ENCODE results near the gene ZFX. TPM values are rescaled to one million over a fixed set of nuclear protein-coding genes. Genes with fewer than 3 reads are reported as not detected.

ZFX gene
- total and polyA plus RNA-seq, 7 experiments from 2014 or later = 38.1 to 68.2 (median 58.1) TPM

DNA sequence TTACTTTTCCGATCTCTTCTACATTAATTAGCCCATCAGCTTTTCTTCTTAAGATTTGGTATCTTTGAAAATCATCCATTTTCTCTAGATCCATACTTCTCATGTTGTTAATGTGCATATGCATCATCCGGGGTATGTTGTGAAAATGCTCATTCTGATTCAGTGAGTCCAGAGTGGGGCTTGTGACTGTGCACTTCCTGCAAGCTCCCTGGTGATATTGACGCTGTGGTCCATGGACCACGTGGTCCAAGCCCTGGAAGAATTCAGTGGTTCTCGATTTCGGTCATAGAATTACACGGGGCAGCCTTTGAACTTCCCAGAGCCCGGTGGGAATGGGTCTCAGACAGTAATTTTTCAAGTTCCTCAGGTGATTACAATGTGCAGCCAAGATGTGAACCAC, 69.8 kb downstream of the ZFX start:
- no peaks in the 10 kb centered on the region for H3K4me1 ChIP-seq (ENCODE audit: control insufficient read depth in 2 of 2, insufficient read depth in 2 of 2, low read length in 2 of 2)
- ATAC-seq (no peak), DNase-seq (no peak)
- POLR2A ChIA-PET = no interaction called here
- Mint-ChIP-seq H3K4me3 (no peak overlapping the region), H3K27ac (no peak overlapping the region), H3K36me3 (peaks cover 0 to 5% (median 0%) of the 10 kb centered on the region in 5 donors), H3K27me3 (no peaks in the 10 kb centered on the region), H3K9me3 (peaks cover 0 to 2% (median 0%) of the 10 kb centered on the region in 11 donors), H3K4me1 (peaks cover 0 to 12% (median 6%) of the 10 kb centered on the region in 7 donors)
- H3K9me3 ChIP-seq (ENCODE audit: control insufficient read depth in 2 of 3, low read length in 3 of 3) = no peaks in the 10 kb centered on the region
- intact Hi-C loops (cut with micrococcal nuclease) = no loop called here
- H3K27me3 ChIP-seq (ENCODE audit: control insufficient read depth in 2 of 2, insufficient read depth in 2 of 2, low read length in 2 of 2) = no peaks in the 10 kb centered on the region
- H3K36me3 ChIP-seq (ENCODE audit: control insufficient read depth in 2 of 3, insufficient read depth in 3 of 3, low read length in 3 of 3) = no peaks in the 10 kb centered on the region
- no peak overlapping the region for H3K4me3 ChIP-seq (ENCODE audit: low read length)
- no peak overlapping the region for H3K27ac ChIP-seq (ENCODE audit: low read depth, low read length)
- CTCF ChIA-PET = no interaction called here

DNA sequence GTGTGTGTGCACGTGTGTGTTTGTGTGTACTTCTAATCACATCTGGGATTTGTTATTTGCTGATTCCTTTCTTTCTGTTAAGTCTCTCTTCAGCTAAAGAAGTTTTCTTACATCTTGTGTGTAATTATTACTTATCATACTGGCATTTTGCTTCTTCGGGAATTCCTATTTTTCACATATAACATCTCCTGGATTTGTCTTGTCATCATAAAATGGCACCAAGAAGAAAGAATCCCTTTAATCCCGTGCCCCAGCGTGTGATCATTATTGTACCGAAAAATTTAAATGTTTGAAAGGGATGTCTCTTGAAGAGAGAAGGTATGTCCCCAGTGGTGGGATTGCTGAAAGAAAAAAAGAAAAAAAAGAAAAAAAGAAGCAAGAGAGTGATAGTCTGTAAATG, 72.3 kb downstream of the ZFX start:
- H3K4me1 Mint-ChIP-seq = peaks cover 0 to 4% (median 0%) of the 10 kb centered on the region in 7 donors
- ATAC-seq = no peak

DNA sequence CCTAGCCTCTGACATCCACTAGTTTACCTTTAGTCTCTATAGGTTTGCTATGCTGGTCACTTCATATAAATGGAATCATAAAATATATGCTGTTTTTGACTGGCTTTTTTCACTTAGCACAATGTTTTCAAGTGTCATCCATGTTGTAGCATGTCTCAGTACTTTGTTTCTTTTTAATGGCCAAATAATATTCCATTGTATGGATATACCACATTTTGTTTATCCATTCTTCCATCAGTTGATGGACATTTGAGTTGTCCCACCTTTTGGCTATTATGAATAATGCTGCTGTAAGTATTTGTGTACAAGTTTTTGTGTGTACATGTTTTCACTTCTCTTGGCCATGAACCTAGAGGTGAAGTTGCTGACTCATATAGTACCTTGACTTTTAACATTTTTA, 75.7 kb downstream of the ZFX start:
- Mint-ChIP-seq H3K27ac (no peak overlapping the region), H3K9me3 (peaks cover 0 to 7% (median 4%) of the 10 kb centered on the region in 11 donors), H3K36me3 (peaks cover 0 to 16% (median 6%) of the 10 kb centered on the region in 5 donors), H3K27me3 (peaks cover 0 to 3% (median 0%) of the 10 kb centered on the region in 5 donors), H3K4me3 (no peak overlapping the region), H3K4me1 (no peaks in the 10 kb centered on the region)
- no peak for DNase-seq
- Histone ChIP-seq H3K4me1 (ENCODE audit: control insufficient read depth in 2 of 2, insufficient read depth in 2 of 2, low read length in 2 of 2) (no peaks in the 10 kb centered on the region), H3K4me3 (ENCODE audit: low read length) (no peak overlapping the region), H3K9me3 (ENCODE audit: control insufficient read depth in 2 of 3, low read length in 3 of 3) (no peaks in the 10 kb centered on the region), H3K36me3 (ENCODE audit: control insufficient read depth in 2 of 3, insufficient read depth in 3 of 3, low read length in 3 of 3) (no peaks in the 10 kb centered on the region), H3K27me3 (ENCODE audit: control insufficient read depth in 2 of 2, insufficient read depth in 2 of 2, low read length in 2 of 2) (no peaks in the 10 kb centered on the region), H3K27ac (ENCODE audit: low read depth, low read length) (no peak overlapping the region)
- ChIA-PET POLR2A (no interaction called here), CTCF (no interaction called here)
- no peak for ATAC-seq
- intact Hi-C loops (cut with micrococcal nuclease) = no loop called here

More for the DNA sequence above, 72.3 kb downstream of the ZFX start:
- H3K4me3 Mint-ChIP-seq = no peak overlapping the region
- ChIA-PET CTCF (no interaction called here), POLR2A (no interaction called here)
- no peak for DNase-seq
- peaks cover 0 to 15% (median 6%) of the 10 kb centered on the region in 5 donors for H3K36me3 Mint-ChIP-seq
- H3K9me3 ChIP-seq (ENCODE audit: control insufficient read depth in 2 of 3, low read length in 3 of 3) = no peaks in the 10 kb centered on the region
- no peaks in the 10 kb centered on the region for H3K4me1 ChIP-seq (ENCODE audit: control insufficient read depth in 2 of 2, insufficient read depth in 2 of 2, low read length in 2 of 2)
- no peak overlapping the region for H3K4me3 ChIP-seq (ENCODE audit: low read length)
- intact Hi-C loops (cut with micrococcal nuclease) = no loop called here
- no peaks in the 10 kb centered on the region for H3K36me3 ChIP-seq (ENCODE audit: control insufficient read depth in 2 of 3, insufficient read depth in 3 of 3, low read length in 3 of 3)
- H3K9me3 Mint-ChIP-seq = peaks cover 0 to 7% (median 4%) of the 10 kb centered on the region in 11 donors
- no peaks in the 10 kb centered on the region for H3K27me3 ChIP-seq (ENCODE audit: control insufficient read depth in 2 of 2, insufficient read depth in 2 of 2, low read length in 2 of 2)
- H3K27me3 Mint-ChIP-seq = no peaks in the 10 kb centered on the region
- peak overlapping the region in 1 of 9 donors; percentile 42 for H3K27ac Mint-ChIP-seq
- H3K27ac ChIP-seq (ENCODE audit: low read depth, low read length) = no peak overlapping the region

DNA sequence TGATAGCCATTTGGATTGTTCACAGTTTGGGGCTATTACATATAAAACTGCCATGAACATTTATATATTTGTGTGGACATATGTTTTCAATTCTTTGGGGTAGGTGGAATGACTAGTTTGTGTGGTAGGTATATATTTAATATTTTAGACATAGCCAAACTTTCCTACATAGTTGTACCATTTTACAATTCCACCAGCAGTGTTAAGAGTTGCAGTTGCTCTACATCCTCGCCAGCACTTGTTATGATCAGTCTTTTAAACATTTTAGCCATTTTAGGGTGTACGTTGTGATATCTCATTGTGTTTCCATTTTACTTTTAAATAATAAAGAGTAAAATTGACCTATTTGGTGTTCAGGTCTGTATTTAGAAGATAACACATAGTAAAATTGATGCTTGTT, 76.6 kb downstream of the ZFX start:
- Mint-ChIP-seq H3K4me1 (no peaks in the 10 kb centered on the region), H3K4me3 (no peak overlapping the region), H3K27ac (no peak overlapping the region), H3K27me3 (peaks cover 0 to 6% (median 0%) of the 10 kb centered on the region in 5 donors), H3K36me3 (peaks cover 0 to 16% (median 6%) of the 10 kb centered on the region in 5 donors), H3K9me3 (peaks cover 0 to 7% (median 4%) of the 10 kb centered on the region in 11 donors)
- Histone ChIP-seq H3K27ac (ENCODE audit: low read depth, low read length) (no peak overlapping the region), H3K4me1 (ENCODE audit: control insufficient read depth in 2 of 2, insufficient read depth in 2 of 2, low read length in 2 of 2) (no peaks in the 10 kb centered on the region), H3K36me3 (ENCODE audit: control insufficient read depth in 2 of 3, insufficient read depth in 3 of 3, low read length in 3 of 3) (no peaks in the 10 kb centered on the region), H3K9me3 (ENCODE audit: control insufficient read depth in 2 of 3, low read length in 3 of 3) (no peaks in the 10 kb centered on the region), H3K27me3 (ENCODE audit: control insufficient read depth in 2 of 2, insufficient read depth in 2 of 2, low read length in 2 of 2) (no peaks in the 10 kb centered on the region), H3K4me3 (ENCODE audit: low read length) (no peak overlapping the region)
- ATAC-seq (no peak), DNase-seq (no peak)
- POLR2A ChIA-PET = interaction anchor here (0.6 kb wide), 1 partner anchor 319 kb away, joined by 3 read pairs; no protein-coding TSS in a partner anchor
- intact Hi-C loops (cut with micrococcal nuclease) = no loop called here
- CTCF ChIA-PET = no interaction called here

DNA sequence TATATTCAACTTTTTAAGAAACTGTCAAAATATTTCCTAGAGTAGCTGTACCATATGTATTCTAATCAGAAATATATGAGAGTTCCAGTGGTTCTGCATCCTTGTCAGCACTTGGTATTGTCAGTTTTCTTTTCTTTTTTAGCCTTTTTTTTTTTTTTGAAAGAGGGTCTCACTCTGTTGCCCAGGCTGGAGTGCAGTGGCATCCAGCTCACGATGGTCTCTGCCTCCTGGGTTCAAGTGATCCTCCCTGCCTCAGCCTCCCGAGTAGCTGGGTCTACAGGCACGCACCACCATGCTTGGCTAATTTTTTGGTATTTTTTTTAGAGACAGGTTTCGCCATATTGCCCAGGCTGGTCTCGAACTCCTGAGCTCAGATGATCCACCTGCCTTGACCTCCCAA, 79.1 kb downstream of the ZFX start:
- CTCF ChIA-PET = interaction anchor here (0.6 kb wide), 1 partner anchor 67 kb away, joined by 4 read pairs; no protein-coding TSS in a partner anchor
- H3K9me3 Mint-ChIP-seq = peaks cover 0 to 7% (median 2%) of the 10 kb centered on the region in 11 donors
- Histone ChIP-seq H3K27ac (ENCODE audit: low read depth, low read length) (no peak overlapping the region), H3K4me1 (ENCODE audit: control insufficient read depth in 2 of 2, insufficient read depth in 2 of 2, low read length in 2 of 2) (no peaks in the 10 kb centered on the region), H3K4me3 (ENCODE audit: low read length) (no peak overlapping the region), H3K36me3 (ENCODE audit: control insufficient read depth in 2 of 3, insufficient read depth in 3 of 3, low read length in 3 of 3) (no peaks in the 10 kb centered on the region), H3K9me3 (ENCODE audit: control insufficient read depth in 2 of 3, low read length in 3 of 3) (no peaks in the 10 kb centered on the region), H3K27me3 (ENCODE audit: control insufficient read depth in 2 of 2, insufficient read depth in 2 of 2, low read length in 2 of 2) (no peaks in the 10 kb centered on the region)
- no peaks in the 10 kb centered on the region for H3K4me1 Mint-ChIP-seq
- intact Hi-C loops (cut with micrococcal nuclease) = no loop called here
- no peak for DNase-seq
- H3K27ac Mint-ChIP-seq = no peak overlapping the region
- H3K36me3 Mint-ChIP-seq = peaks cover 0 to 16% (median 4%) of the 10 kb centered on the region in 5 donors
- POLR2A ChIA-PET = no interaction called here
- H3K4me3 Mint-ChIP-seq = no peak overlapping the region
- no peak for ATAC-seq
- H3K27me3 Mint-ChIP-seq = peaks cover 0 to 6% (median 0%) of the 10 kb centered on the region in 5 donors

DNA sequence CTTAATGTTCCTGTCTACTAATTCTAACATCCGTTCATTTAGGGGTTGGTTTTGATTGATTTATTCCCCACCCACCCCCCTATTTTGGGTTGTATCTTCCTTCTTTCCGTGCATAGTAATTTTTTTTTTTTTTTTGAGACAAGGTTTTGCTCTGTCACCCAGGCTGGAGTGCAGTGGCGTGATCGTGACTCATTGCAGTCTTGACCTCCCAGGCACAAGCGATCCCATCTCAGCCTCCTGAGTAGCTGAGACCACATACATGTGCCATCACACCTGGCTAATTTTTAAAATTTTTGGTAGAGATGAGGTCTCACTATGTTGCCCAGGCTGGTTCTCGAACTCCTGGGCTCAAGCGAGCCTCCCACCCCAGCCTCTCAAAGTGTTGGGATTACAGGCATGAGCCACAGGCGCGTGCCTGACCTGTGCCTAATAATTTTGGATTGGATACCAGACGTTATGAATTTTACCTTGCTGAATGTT, 79.9 kb downstream of the ZFX start:
- intact Hi-C loops (cut with micrococcal nuclease) = no loop called here
- ChIA-PET POLR2A (no interaction called here), CTCF (no interaction called here)
- H3K4me3 Mint-ChIP-seq = no peak overlapping the region
- no peaks in the 10 kb centered on the region for H3K4me1 ChIP-seq (ENCODE audit: control insufficient read depth in 2 of 2, insufficient read depth in 2 of 2, low read length in 2 of 2)
- no peaks in the 10 kb centered on the region for H3K4me1 Mint-ChIP-seq
- H3K36me3 Mint-ChIP-seq = peaks cover 0 to 16% (median 4%) of the 10 kb centered on the region in 5 donors
- no peaks in the 10 kb centered on the region for H3K27me3 ChIP-seq (ENCODE audit: control insufficient read depth in 2 of 2, insufficient read depth in 2 of 2, low read length in 2 of 2)
- H3K4me3 ChIP-seq (ENCODE audit: low read length) = no peak overlapping the region
- no peaks in the 10 kb centered on the region for H3K36me3 ChIP-seq (ENCODE audit: control insufficient read depth in 2 of 3, insufficient read depth in 3 of 3, low read length in 3 of 3)
- peaks cover 0 to 6% (median 0%) of the 10 kb centered on the region in 5 donors for H3K27me3 Mint-ChIP-seq
- no peak overlapping the region for H3K27ac Mint-ChIP-seq
- ATAC-seq (no peak), DNase-seq (no peak)
- H3K27ac ChIP-seq (ENCODE audit: low read depth, low read length) = no peak overlapping the region
- H3K9me3 ChIP-seq (ENCODE audit: control insufficient read depth in 2 of 3, low read length in 3 of 3) = no peaks in the 10 kb centered on the region
- peaks cover 0 to 7% (median 2%) of the 10 kb centered on the region in 11 donors for H3K9me3 Mint-ChIP-seq

DNA sequence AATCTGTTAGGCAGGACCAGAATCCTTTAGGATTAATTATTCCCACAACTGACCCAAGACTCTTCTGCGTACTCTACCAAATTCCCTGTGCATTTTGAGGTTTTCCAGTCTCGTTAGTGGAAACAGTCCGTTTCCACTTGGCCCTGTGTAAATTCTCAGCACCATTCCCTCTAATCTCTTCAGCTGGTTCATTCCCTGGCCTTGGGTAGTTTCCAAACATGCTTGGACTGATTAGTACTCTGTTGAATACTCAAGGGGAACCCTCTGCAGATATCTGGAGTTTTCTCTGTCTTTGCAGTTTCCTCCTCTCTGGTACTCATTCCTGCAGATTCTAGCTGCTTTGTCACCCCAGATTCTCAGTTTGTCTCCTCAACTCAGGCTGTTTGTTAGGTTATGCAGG, 80.4 kb downstream of the ZFX start:
- Histone ChIP-seq H3K4me3 (ENCODE audit: low read length) (no peak overlapping the region), H3K36me3 (ENCODE audit: control insufficient read depth in 2 of 3, insufficient read depth in 3 of 3, low read length in 3 of 3) (no peaks in the 10 kb centered on the region), H3K27ac (ENCODE audit: low read depth, low read length) (no peak overlapping the region), H3K4me1 (ENCODE audit: control insufficient read depth in 2 of 2, insufficient read depth in 2 of 2, low read length in 2 of 2) (no peaks in the 10 kb centered on the region), H3K9me3 (ENCODE audit: control insufficient read depth in 2 of 3, low read length in 3 of 3) (no peaks in the 10 kb centered on the region), H3K27me3 (ENCODE audit: control insufficient read depth in 2 of 2, insufficient read depth in 2 of 2, low read length in 2 of 2) (no peaks in the 10 kb centered on the region)
- peaks cover 0 to 7% (median 4%) of the 10 kb centered on the region in 11 donors for H3K9me3 Mint-ChIP-seq
- DNase-seq = no peak
- peaks cover 0 to 6% (median 0%) of the 10 kb centered on the region in 5 donors for H3K27me3 Mint-ChIP-seq
- ChIA-PET CTCF (interaction anchor here (0.7 kb wide), 1 partner anchor 441 kb away, joined by 3 read pairs; no protein-coding TSS in a partner anchor), POLR2A (no interaction called here)
- no peak overlapping the region for H3K27ac Mint-ChIP-seq
- no peak for ATAC-seq
- intact Hi-C loops (cut with micrococcal nuclease) = no loop called here
- no peaks in the 10 kb centered on the region for H3K4me1 Mint-ChIP-seq
- no peak overlapping the region for H3K4me3 Mint-ChIP-seq
- peaks cover 0 to 16% (median 4%) of the 10 kb centered on the region in 5 donors for H3K36me3 Mint-ChIP-seq
